H1 (cell line): ENCODE measurements around the gene TOB1.

Experiments used
- CEBPB ChIP-seq: IDR thresholded peaks from 2 replicates; pipeline ENCODE4 v1.6.1; 2012; ENCODE audit warnings: low read depth, low read length
- CTCF ChIP-seq, 3 experiments: IDR thresholded peaks; 1 replicate in 2 of 3; 2 replicates in 1 of 3; pipeline versions ENCODE4 v1.5.1 to v1.6.1; 2011; ENCODE audit warnings: low read length in 3 of 3, mild to moderate bottlenecking in 3 of 3, inconsistent platforms in 2 of 3, low read depth in 1 of 3, moderate library complexity in 1 of 3; ENCODE audit not compliant: insufficient read depth in 1 of 3; ENCODE audit errors: control extremely low read depth in 1 of 3
- EZH2 ChIP-seq: fragments of 200-600 bp; sonication (generic); IDR thresholded peaks from 2 replicates; pipeline ENCODE4 v1.7.1; 2012; ENCODE audit warnings: low read depth, mild to moderate bottlenecking, moderate library complexity, low read length, inconsistent platforms; ENCODE audit not compliant: severe bottlenecking
- RAD21 ChIP-seq, 2 experiments: IDR thresholded peaks in 1 of 2; conservative IDR thresholded peaks in 1 of 2; 2 replicates each; pipeline ENCODE4 v1.6.1; 2011; ENCODE audit warnings: low read depth in 2 of 2, low read length in 2 of 2, improper control_type of control experiment in 1 of 2, inconsistent platforms in 1 of 2, mild to moderate bottlenecking in 1 of 2, moderate library complexity in 1 of 2
- SIN3A ChIP-seq, 2 experiments: IDR thresholded peaks in 1 of 2; conservative IDR thresholded peaks in 1 of 2; 2 replicates each; pipeline ENCODE4 v1.6.1; 2011 to 2012; ENCODE audit warnings: low read length in 2 of 2, improper control_type of control experiment in 1 of 2, low read depth in 1 of 2, mild to moderate bottlenecking in 1 of 2
- TCF12 ChIP-seq: IDR thresholded peaks from 2 replicates; pipeline ENCODE4 v1.6.1; 2011; ENCODE audit warnings: low read depth, mild to moderate bottlenecking, low read length

GRCh38 chr17:50813583-50813982 is 52.6 kb downstream of the TOB1 start:
- TF ChIP-seq EZH2 (no peak), CTCF (IDR thresholded peaks at IDR 0.05; ENCODE audit: control extremely low read depth in 1 of 3, insufficient read depth in 1 of 3, low read depth in 1 of 3, low read length in 3 of 3) (no peak), TCF12 (no peak), CEBPB (no peak), SIN3A (conservative IDR thresholded peaks at IDR 0.05 in 1 of 2, IDR thresholded peaks at IDR 0.05 in 1 of 2; ENCODE audit: low read depth in 1 of 2, low read length in 2 of 2) (no peak), RAD21 (IDR thresholded peaks at IDR 0.05 in 1 of 2, conservative IDR thresholded peaks at IDR 0.05 in 1 of 2; ENCODE audit: low read depth in 2 of 2, low read length in 2 of 2) (no peak)
